Stimulated activated naive CD8-positive, alpha-beta T cell treated with anti-CD3 and anti-CD28 coated beads, Interleukin-15, amount 100 ng/mL, for 72 hours (primary cell): ENCODE data around the gene SH2D1B.

ENCODE experiments used
- ATAC-seq: fragments of 150-1000 bp; cut with Tn5 transposase; 2 replicates; pipeline ENCODE4 v1.10.0; 2021; ENCODE audit warnings: mild to moderate bottlenecking, moderate library complexity
- DNase-seq, 2 donors: peaks; one replicate each; pipeline ENCODE4 v3.0.0; 2021 to 2022
- H3K27ac Mint-ChIP-seq, 2 donors: one replicate each; pipeline ENCODE4 v1.8.0; 2022; ENCODE audit warnings: mild to moderate bottlenecking in 2 of 2, mixed read lengths in 2 of 2, moderate library complexity in 2 of 2
- H3K27me3 Mint-ChIP-seq: one replicate; pipeline ENCODE4 v1.8.0; 2022; ENCODE audit warnings: mixed read lengths
- H3K4me1 Mint-ChIP-seq: one replicate; pipeline ENCODE4 v1.8.0; 2022; ENCODE audit warnings: mild to moderate bottlenecking, mixed read lengths
- H3K4me3 Mint-ChIP-seq, 2 donors: one replicate each; pipeline ENCODE4 v1.8.0; 2022; ENCODE audit warnings: mild to moderate bottlenecking in 2 of 2, mixed read lengths in 2 of 2, moderate library complexity in 1 of 2
- H3K9me3 Mint-ChIP-seq, 2 donors: one replicate each; pipeline ENCODE4 v1.8.0; 2022; ENCODE audit warnings: mixed read lengths in 2 of 2

Gene SH2D1B

DNA sequence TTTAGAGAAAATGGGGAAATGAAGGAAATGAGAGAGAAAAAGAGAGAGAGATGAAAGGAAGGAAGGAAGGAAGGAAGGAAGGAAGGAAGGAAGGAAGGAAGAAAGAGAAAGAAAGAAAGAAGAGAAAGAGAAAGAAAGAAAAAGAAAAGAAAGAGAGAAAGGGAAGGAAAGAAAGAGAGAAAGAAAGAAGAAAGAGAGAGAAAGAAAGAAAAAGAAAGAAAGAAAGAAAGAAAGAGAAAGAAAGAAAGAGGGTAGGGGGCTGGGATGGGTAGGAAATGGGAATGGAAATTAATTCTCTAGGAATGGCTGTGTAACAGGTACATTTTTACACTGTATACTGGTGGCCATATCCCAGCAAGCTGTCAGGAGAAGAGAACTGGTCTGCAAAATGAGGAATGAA lies 4.3 kb upstream of the SH2D1B start:
- DNase-seq (no peak), ATAC-seq (no peak)
- Mint-ChIP-seq H3K27ac (peak overlapping the region in 1 of 2 donors; percentile 61), H3K9me3 (no peaks in the 10 kb centered on the region), H3K4me1 (no peaks in the 10 kb centered on the region), H3K27me3 (peaks cover 29% of the 10 kb centered on the region), H3K4me3 (no peak overlapping the region)

DNA sequence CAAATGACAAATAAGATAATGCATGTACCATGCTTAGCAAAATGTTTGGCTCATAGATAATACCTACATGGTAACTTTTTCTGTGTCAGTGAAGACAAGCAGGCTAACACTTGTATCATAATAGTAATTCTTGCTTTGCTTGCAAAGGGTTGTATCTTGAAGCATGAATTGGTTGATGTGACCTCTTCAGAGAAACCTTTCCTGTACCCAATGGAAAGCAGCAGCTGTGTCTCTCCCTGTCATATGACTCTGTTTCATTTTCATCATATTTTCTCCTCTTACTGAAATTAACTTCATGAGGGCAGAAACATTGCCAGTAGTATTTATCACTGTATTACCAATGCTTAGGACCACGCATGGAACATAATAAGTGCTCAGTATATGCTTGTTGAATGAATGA lies 4.4 kb downstream of the SH2D1B start:
- H3K9me3 Mint-ChIP-seq, result no peaks in the 10 kb centered on the region
- ATAC-seq (no peak), DNase-seq (no peak)
- peaks cover 17% of the 10 kb centered on the region for H3K27me3 Mint-ChIP-seq
- H3K27ac Mint-ChIP-seq, result no peak overlapping the region
- no peaks in the 10 kb centered on the region for H3K4me1 Mint-ChIP-seq
- no peak overlapping the region for H3K4me3 Mint-ChIP-seq

DNA sequence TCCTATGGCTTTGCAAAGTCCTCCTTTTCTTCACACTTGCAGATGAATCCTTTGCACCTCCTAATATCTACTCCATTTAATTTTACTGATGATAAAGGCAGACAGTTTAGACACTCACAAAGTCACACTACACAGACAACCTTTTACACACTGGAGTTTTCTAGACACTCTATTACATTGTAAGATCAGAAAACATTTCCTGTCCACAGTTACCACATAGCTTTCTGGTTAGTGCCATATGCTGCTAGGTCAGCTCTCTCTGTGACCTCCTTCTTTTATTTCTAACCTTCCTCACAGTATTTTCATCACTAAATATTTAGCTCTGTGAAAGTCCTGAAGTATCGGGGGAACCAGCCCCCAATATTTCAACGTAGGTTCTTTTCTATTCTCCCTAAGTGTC lies 5.1 kb downstream of the SH2D1B start:
- Mint-ChIP-seq H3K4me1 (no peaks in the 10 kb centered on the region), H3K9me3 (no peaks in the 10 kb centered on the region), H3K27me3 (peaks cover 22% of the 10 kb centered on the region), H3K4me3 (no peak overlapping the region), H3K27ac (no peak overlapping the region)
- ATAC-seq (no peak), DNase-seq (no peak)

DNA sequence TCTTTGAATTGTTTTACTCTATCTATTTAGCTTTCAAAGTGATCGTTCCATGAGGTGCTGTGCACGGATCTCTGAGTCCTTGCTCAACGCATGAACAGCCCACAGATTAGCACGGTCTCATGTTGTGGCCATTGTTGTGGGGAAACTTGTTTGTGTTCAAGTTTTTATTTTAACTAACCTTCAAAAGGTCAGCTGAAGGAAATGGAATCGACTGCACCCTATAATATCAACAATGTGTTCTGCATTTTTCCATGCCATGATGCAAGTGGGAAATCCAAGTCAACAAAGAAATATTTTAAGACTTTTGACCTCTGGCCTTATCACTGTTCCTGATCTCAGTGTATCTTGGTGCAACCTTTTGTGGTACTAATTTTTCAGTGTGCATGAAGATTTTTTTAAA lies 6.1 kb downstream of the SH2D1B start:
- H3K27ac Mint-ChIP-seq, result no peak overlapping the region
- H3K4me1 Mint-ChIP-seq, result no peaks in the 10 kb centered on the region
- no peaks in the 10 kb centered on the region for H3K9me3 Mint-ChIP-seq
- ATAC-seq (no peak), DNase-seq (no peak)
- H3K27me3 Mint-ChIP-seq, result peaks cover 15% of the 10 kb centered on the region
- H3K4me3 Mint-ChIP-seq, result no peak overlapping the region

DNA sequence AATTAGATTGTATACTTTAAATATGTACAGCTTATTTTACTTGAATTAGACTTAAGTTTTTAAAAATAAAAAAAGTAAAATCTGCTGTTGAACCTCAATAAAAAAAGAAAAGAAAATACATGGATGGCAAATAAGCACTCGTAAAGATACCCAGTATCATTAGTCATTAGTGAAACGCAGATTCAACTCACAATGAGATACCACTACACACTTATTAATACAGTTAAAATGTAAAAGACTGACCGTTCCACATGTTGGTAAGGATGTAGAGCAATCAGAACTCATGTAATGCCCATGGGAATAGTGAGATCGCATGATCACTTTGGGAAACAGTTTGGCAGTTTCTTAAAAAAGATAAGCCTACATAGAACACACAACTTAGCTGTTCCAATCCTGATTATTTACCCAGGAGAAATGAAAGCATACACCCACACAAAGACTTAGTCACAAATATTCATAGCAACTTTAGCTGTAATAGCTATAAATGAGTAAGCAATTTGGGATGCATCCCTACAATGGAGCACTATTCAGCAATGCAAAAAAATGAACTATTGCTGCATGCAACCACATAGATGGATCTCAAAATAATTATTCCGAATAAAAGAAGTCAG lies 7.3 kb downstream of the SH2D1B start:
- DNase-seq (no peak), ATAC-seq (no peak)
- no peak overlapping the region for H3K4me3 Mint-ChIP-seq
- no peak overlapping the region for H3K27ac Mint-ChIP-seq
- peaks cover 11% of the 10 kb centered on the region for H3K27me3 Mint-ChIP-seq
- no peaks in the 10 kb centered on the region for H3K9me3 Mint-ChIP-seq
- H3K4me1 Mint-ChIP-seq, result no peaks in the 10 kb centered on the region

DNA sequence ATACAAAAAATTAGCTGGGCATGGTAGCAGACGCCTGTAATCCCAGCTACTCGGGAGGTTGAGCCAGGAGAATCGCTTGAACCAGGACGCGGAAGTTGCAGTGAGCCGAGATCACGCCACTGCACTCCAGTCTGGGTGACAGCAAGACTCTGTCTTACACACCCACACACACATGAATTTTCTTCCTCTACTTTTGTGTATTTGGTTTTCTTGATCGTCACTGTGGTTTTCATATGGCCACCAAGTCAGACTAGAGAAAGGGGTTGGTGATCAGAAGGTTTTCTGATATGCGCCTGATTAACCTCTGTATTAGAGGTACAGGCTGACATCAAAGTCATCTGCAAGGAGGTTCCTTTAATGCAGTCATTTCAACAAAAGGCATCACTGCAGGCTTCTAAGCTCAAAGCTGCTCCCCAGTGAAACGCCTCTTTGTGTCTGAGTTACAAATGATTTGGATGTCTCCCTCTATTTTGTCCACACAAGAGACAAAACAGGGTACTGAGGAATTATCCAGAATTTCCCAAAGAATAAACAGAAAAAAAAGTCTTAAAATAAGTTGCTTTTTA lies 11.1 kb downstream of the SH2D1B start:
- ATAC-seq (no peak), DNase-seq (no peak)
- Mint-ChIP-seq H3K27ac (no peak overlapping the region), H3K4me1 (no peaks in the 10 kb centered on the region), H3K4me3 (no peak overlapping the region), H3K27me3 (peaks cover 48% of the 10 kb centered on the region), H3K9me3 (no peaks in the 10 kb centered on the region)

DNA sequence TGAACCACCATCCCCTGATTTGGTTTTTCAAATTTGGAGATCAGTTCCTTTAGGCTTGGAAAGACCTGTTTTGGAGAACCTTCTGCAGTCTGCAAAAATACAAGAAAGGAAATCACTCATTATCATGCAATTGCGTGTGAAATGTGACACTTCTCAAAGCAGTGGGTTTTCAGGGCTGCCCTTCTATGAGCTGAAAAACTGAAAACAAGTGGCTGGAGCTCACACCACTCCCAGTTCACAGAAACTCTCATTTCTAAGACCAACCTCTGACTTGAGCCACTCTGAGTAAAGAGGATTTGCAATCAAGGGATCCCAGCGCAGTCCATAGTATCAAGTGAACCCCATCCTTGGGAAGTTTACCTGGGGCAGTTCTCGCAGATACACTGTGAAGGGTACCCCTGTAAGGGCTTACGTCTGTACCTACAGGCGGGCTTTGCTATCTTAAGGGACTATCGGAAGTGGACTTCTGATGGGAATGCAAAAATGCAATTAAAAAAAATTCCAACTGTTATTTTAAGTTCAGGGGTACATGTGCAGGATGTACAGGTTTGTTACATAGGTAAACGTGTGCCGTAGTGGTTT lies 12.8 kb downstream of the SH2D1B start:
- ATAC-seq, result no peak
- H3K4me1 Mint-ChIP-seq, result no peaks in the 10 kb centered on the region

DNA sequence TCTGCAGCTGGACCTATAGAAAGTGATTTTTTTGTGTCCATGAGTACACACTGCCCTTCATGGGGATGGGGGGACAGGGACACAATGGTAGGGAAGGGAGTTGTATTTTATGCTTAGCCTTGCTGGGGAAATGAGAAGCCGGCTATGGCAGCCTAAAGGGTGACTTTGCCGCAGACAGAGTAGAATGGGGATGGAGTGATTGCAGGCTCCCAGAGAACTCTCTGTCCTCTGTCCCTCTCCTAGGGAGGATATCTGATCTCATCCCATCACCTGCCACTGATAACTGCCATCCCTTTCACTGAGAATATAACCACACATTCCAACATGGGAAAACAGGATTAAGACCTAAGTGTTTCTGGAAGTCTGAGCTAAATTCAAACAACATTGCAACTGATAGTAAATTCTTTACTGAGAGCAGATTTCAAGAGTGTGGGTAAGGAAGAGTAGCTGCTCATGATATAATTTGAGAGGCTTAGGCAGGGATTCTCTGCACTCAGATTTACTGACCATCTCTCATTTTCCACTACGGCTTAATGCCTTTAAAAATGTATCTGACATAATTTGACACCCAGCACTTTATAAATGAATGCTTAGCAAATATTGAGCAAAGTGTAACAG lies 13.9 kb downstream of the SH2D1B start:
- Mint-ChIP-seq H3K27me3 (peaks cover 50% of the 10 kb centered on the region), H3K4me1 (no peaks in the 10 kb centered on the region), H3K4me3 (no peak overlapping the region), H3K27ac (no peak overlapping the region), H3K9me3 (no peaks in the 10 kb centered on the region)
- DNase-seq (no peak), ATAC-seq (no peak)

More for the DNA sequence above, 12.8 kb downstream of the SH2D1B start:
- H3K27me3 Mint-ChIP-seq, result peaks cover 50% of the 10 kb centered on the region
- no peak overlapping the region for H3K27ac Mint-ChIP-seq
- DNase-seq, result no peak
- no peak overlapping the region for H3K4me3 Mint-ChIP-seq
- no peaks in the 10 kb centered on the region for H3K9me3 Mint-ChIP-seq

DNA sequence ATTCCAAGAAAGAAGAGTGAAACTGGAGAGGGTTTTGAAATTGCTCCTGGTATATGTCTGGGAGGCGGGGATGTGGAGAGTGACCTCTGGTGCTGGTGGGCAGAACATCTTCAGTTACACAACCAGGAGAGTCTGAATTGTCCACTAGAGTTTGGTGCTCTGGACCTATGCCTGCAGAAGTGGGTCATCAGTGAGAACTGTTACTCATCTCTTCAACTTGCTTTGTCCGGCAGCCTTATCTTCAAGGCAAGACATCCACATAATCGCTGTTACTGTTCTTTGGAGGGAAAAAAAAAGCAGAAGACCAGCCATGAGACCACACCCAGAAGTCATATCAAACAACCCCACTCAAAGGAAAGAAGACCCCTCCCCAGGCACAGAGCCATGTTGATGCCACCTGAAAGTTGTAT lies 14.9 kb downstream of the SH2D1B start:
- Mint-ChIP-seq H3K27ac (no peak overlapping the region), H3K27me3 (peaks cover 43% of the 10 kb centered on the region), H3K4me1 (no peaks in the 10 kb centered on the region), H3K4me3 (no peak overlapping the region), H3K9me3 (no peaks in the 10 kb centered on the region)
- no peak for DNase-seq
- ATAC-seq, result peak; percentile 28

DNA sequence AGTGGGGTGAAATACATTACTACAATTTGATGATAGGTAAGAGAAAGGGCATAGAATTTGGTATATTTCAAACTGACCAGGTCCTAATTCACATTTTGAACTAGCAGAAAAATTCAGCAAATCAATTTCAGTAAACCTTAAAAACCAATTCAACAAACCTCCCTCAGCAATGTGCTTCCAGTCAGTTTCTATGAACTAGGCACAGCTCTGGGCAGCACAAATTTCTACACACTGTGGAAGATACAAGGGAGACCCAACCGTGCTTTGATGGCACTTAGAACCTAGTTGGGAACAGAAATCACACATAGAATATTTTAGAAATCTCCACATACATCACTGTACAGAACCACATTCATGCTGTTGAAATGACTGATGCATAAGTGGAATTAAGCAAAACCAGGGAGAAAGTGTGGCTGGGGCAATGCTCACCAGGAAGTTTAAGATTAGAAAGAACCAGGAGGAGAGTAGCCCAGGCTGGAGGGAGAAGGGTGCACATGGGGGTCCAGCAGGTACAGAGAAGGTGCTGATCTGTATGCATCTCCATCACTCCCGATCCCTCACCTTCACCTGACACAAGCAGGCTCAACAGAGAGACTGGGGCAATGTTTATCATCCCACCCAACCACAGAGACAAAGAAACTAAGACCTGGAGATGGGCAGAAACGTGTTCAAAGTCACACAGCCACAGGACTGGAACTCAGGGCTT lies 15.6 kb downstream of the SH2D1B start:
- Mint-ChIP-seq H3K4me3 (no peak overlapping the region), H3K4me1 (no peaks in the 10 kb centered on the region), H3K27me3 (peaks cover 41% of the 10 kb centered on the region), H3K27ac (no peak overlapping the region), H3K9me3 (no peaks in the 10 kb centered on the region)
- ATAC-seq (peak; percentile 37), DNase-seq (no peak)

DNA sequence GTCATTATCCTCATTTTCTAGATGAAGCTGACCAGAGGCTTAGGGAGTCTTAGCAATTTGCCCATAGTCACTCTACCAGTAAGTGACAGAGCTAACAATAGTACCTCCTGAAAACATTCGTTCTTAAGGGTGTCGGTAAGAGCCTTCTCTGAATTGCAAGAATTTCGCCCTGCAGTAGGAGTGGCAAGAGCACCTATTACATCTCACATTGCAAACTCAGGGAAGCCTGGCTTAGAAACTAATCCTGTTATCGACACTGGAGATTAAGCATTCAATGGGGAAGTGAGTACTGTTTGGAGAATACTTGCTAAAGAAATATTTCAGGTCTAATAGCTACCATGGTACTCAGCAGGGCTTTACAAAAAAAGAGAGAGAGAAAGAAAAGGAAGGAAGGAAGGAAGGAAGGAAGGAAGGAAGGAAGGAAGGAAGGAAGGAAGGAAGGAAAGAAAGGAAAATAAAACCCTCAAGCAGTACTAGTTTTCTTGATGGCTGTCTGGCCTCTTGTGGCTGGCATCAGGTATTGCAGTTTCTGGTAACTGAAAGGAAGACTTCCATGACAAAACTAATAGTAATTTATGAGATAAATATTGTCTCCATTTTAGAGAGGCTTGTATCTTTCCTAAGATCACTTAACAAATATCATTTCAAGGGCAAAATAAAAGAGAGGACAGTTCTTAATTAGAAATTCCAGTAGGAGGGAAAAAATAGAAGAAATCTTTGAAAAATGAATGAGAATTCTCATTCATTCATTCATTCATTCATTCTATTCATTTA lies 20.0 kb downstream of the SH2D1B start:
- DNase-seq, result no peak
- Mint-ChIP-seq H3K27me3 (peaks cover 42% of the 10 kb centered on the region), H3K27ac (no peak overlapping the region), H3K4me1 (peaks cover 5% of the 10 kb centered on the region), H3K4me3 (no peak overlapping the region), H3K9me3 (no peaks in the 10 kb centered on the region)
- no peak for ATAC-seq

DNA sequence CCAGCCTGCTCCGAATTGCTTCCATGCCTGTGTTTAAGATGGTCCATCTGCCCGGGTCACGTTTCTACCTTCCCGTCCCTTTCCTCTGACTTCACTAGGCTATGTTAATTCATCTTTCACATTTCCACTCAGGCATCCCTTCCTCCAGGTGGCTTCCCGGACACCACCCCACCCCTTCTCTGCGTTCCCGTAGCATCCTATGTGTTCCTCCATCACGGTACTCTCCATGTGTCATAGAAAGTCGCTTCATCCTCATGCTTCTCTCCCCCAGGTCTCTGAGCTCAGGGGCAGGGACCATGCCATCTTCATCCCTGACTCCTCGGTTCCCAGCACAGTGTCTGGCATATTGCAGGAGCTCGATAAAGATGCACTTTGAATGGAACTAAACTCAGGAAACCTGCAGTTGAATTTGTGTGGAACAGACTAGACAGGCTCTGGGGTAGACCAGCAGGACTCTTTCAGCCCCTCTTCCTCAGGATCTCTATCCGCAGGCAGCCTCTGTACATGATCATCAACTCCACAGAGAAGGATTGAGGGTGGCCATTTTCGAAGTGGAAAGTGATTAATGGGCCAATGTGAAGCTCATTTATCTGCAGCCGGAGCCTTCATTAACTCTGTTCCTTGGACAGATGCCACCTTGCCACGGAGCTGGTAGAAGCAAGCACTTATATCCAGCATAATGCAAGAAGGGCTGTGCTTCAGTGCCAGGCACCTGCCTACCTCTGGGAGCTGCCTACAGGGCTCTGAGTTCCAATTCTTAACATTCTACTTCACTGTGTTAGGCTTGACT lies 21.3 kb downstream of the SH2D1B start:
- ATAC-seq (no peak), DNase-seq (no peak)
- H3K4me3 Mint-ChIP-seq, result no peak overlapping the region
- peaks cover 29% of the 10 kb centered on the region for H3K27me3 Mint-ChIP-seq
- H3K4me1 Mint-ChIP-seq, result peaks cover 5% of the 10 kb centered on the region
- no peak overlapping the region for H3K27ac Mint-ChIP-seq
- no peaks in the 10 kb centered on the region for H3K9me3 Mint-ChIP-seq

DNA sequence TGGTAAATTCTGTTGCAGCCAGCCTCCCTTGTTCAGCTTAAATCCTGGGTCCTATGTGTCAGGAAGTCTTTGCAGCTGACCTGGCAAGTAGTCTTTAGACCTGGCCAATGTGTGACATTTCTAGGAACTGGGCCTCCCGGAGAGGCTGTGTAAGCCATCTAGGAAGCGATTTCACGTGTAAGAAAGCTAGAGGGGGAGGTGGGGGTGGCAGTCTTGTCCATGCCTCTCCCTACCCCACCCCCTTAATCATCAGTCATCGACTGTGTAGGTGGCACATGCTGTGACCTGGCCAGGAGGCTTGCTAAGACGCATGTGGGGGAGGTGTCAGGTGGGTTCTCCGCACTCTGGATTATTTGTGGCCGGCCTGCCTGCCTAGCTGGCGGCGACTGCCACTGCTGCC lies 22.0 kb downstream of the SH2D1B start:
- Mint-ChIP-seq H3K27me3 (peaks cover 29% of the 10 kb centered on the region), H3K4me3 (no peak overlapping the region), H3K27ac (no peak overlapping the region), H3K9me3 (no peaks in the 10 kb centered on the region), H3K4me1 (peaks cover 5% of the 10 kb centered on the region)
- DNase-seq (no peak), ATAC-seq (no peak)

DNA sequence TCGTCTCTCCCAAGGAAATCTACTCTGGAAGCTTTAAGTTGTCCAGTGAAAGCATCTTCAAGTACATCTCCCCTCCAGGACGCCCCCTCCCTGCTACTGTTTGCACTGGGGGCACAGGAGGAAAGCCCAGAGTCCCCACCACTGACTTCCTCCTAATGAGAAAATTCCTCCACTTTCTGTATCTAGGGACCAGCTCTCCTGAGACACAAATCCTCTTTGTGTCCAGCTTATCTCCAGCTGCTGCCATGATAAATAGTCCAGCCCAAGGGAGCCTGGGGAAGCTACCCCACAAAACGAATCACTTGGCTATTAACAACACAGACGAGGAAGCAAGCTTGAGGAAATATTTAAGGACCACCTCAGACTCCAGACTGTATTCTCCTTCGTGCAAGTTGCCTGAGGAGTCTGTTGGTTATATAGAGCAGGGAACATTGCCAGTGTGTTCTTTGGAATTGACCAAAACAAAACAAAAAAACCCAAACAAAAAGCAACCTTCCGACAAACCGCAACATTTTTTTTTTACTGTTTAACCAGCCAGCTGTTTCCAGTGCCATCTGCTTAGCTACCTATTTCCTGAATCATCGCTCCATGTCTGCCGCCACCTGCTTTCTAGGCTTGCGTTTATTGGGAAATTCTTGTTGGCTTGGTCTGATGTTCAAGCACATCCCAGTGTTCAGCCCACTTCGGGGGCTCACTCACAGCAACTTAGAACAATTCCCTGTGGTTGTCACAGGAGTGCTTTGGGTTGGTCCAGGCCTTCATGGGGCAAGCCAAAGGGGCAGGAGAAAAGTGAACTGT lies 22.7 kb downstream of the SH2D1B start:
- DNase-seq (no peak), ATAC-seq (no peak)
- H3K27me3 Mint-ChIP-seq, result peaks cover 29% of the 10 kb centered on the region
- peaks cover 5% of the 10 kb centered on the region for H3K4me1 Mint-ChIP-seq
- no peak overlapping the region for H3K4me3 Mint-ChIP-seq
- H3K27ac Mint-ChIP-seq, result no peak overlapping the region
- no peaks in the 10 kb centered on the region for H3K9me3 Mint-ChIP-seq
